Effector memory CD4-positive, alpha-beta T cell (primary cell): ENCODE measurements around the gene SYN1.

Experiments
- DNase-seq, 3 donors: peaks; one replicate each; pipeline ENCODE4 v3.0.0-alpha.2; 2020
- H3K27ac ChIP-seq: 2 replicates; pipeline ENCODE4 v1.7.0; 2013; ENCODE audit warnings: mild to moderate bottlenecking, low read length, moderate library complexity; ENCODE audit not compliant: insufficient read depth, poor library complexity, severe bottlenecking
- H3K27me3 ChIP-seq: replicated peaks from 2 replicates; pipeline ENCODE4 v1.7.0; 2013; ENCODE audit warnings: mild to moderate bottlenecking, low read length; ENCODE audit not compliant: insufficient read depth, control insufficient read depth, poor library complexity, severe bottlenecking
- H3K36me3 ChIP-seq: 2 replicates; pipeline ENCODE4 v1.7.0; 2013; ENCODE audit warnings: mild to moderate bottlenecking, low read length, moderate library complexity; ENCODE audit not compliant: control insufficient read depth, insufficient read depth
- H3K4me1 ChIP-seq: 2 replicates; pipeline ENCODE4 v1.7.0; 2013; ENCODE audit warnings: low read length, mild to moderate bottlenecking; ENCODE audit not compliant: control insufficient read depth, insufficient read depth, poor library complexity, severe bottlenecking
- H3K4me3 ChIP-seq: 2 replicates; pipeline ENCODE4 v1.7.0; 2013; ENCODE audit warnings: low read length, low read depth, mild to moderate bottlenecking; ENCODE audit not compliant: insufficient read depth, poor library complexity, severe bottlenecking
- H3K9me3 ChIP-seq: 2 replicates; pipeline ENCODE4 v1.7.0; 2013; ENCODE audit warnings: mild to moderate bottlenecking, low read length, moderate library complexity; ENCODE audit not compliant: control insufficient read depth

The SYN1 gene

GRCh38 chrX:47650164-47651042, 30.7 kb upstream of the SYN1 start, which contains the start of gene ELK1:
TSS of gene ELK1 (minus strand) at chrX:47650563. CDS start at chrX:47641441, 9,122 bp downstream.
- DNase-seq, result peak; percentile 85 to 87 (median 86)
- Histone ChIP-seq H3K36me3 (no peaks in the 10 kb centered on the region), H3K27ac (peak within 1 kb of the TSS; percentile 70), H3K9me3 (no peaks in the 10 kb centered on the region), H3K4me3 (peak within 1 kb of the TSS; percentile 68), H3K4me1 (peaks cover 13% of the 10 kb centered on the region), H3K27me3 (no peaks in the 10 kb centered on the region)

DNA sequence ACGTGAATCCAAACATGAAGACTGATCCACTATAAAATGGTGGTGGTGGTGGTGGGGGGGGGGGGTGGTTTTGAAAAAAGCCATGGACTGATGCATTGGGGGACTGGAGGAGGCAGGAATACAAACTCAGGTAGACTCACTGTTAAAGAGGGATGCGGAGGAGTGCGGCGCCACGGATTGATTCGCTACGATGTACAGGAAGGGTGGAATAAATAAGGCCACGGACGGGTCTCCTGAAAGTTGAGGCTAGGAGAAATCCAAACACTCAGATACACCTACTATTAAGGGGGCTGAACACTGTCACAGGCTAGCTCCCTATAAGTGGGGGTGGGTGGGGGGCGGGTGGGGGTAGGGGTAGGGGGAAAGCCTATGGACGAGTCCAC, 30.1 kb upstream of the SYN1 start:
- peaks cover 13% of the 10 kb centered on the region for H3K4me1 ChIP-seq
- H3K9me3 ChIP-seq, result no peaks in the 10 kb centered on the region
- no peak for DNase-seq
- H3K27me3 ChIP-seq, result no peaks in the 10 kb centered on the region
- peak overlapping the region; percentile 68 for H3K4me3 ChIP-seq
- H3K27ac ChIP-seq, result peak overlapping the region; percentile 70
- H3K36me3 ChIP-seq, result no peaks in the 10 kb centered on the region

GRCh38 chrX:47649271-47649670, 29.6 kb upstream of the SYN1 start:
- H3K27me3 ChIP-seq, result no peaks in the 10 kb centered on the region
- no peak for DNase-seq

DNA sequence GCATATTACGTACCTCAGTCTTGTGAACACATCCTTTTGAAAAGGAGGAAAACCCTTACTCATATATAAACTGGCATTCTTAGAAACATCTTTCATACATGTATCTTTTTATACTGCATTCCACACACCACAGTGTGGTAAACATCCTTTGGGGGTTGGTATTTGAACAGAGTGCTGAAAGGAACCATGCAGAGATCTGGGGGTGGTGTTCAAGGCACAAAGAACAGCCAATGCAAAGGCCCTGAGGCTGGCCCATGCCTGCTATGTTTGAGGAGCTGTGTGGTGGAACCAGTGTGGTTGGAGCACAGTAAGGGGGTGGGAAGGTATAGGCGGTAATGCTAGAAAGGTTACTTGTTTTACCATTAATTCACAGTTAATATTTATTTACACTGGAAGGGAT, 28.7 kb upstream of the SYN1 start:
- Histone ChIP-seq H3K4me3 (no peak overlapping the region), H3K36me3 (no peaks in the 10 kb centered on the region), H3K27me3 (no peaks in the 10 kb centered on the region), H3K9me3 (no peaks in the 10 kb centered on the region), H3K4me1 (peaks cover 13% of the 10 kb centered on the region), H3K27ac (no peak overlapping the region)
- no peak for DNase-seq

More at GRCh38 chrX:47649271-47649670, 29.6 kb upstream of the SYN1 start:
- Histone ChIP-seq H3K4me1 (peaks cover 13% of the 10 kb centered on the region), H3K4me3 (peak overlapping the region; percentile 68), H3K9me3 (no peaks in the 10 kb centered on the region), H3K27ac (no peak overlapping the region), H3K36me3 (no peaks in the 10 kb centered on the region)

- Histone ChIP-seq H3K36me3 (peaks cover 4% of the 10 kb centered on the region), H3K4me3 (no peak overlapping the region), H3K4me1 (peaks cover 13% of the 10 kb centered on the region), H3K27me3 (no peaks in the 10 kb centered on the region), H3K27ac (no peak overlapping the region), H3K9me3 (no peaks in the 10 kb centered on the region)
- no peak for DNase-seq
These were observed 27.0 kb upstream of the SYN1 start for GRCh38 chrX:47646636-47647035.

GRCh38 chrX:47645530-47645929, 25.9 kb upstream of the SYN1 start:
- peaks cover 10% of the 10 kb centered on the region for H3K4me1 ChIP-seq
- no peak overlapping the region for H3K27ac ChIP-seq
- no peaks in the 10 kb centered on the region for H3K27me3 ChIP-seq
- no peaks in the 10 kb centered on the region for H3K9me3 ChIP-seq
- H3K36me3 ChIP-seq, result peaks cover 8% of the 10 kb centered on the region
- DNase-seq, result no peak
- H3K4me3 ChIP-seq, result no peak overlapping the region

GRCh38 chrX:47644557-47645091, 25.0 kb upstream of the SYN1 start:
- Histone ChIP-seq H3K4me3 (no peak overlapping the region), H3K36me3 (peaks cover 14% of the 10 kb centered on the region), H3K9me3 (no peaks in the 10 kb centered on the region), H3K27ac (no peak overlapping the region), H3K27me3 (no peaks in the 10 kb centered on the region), H3K4me1 (peaks cover 9% of the 10 kb centered on the region)
- DNase-seq, result no peak

- H3K4me1 ChIP-seq, result peaks cover 2% of the 10 kb centered on the region
- H3K27me3 ChIP-seq, result no peaks in the 10 kb centered on the region
- DNase-seq, result no peak
- H3K36me3 ChIP-seq, result peaks cover 16% of the 10 kb centered on the region
- H3K27ac ChIP-seq, result no peak overlapping the region
- no peaks in the 10 kb centered on the region for H3K9me3 ChIP-seq
- H3K4me3 ChIP-seq, result no peak overlapping the region
These were observed 24.3 kb upstream of the SYN1 start for GRCh38 chrX:47643926-47644325.

GRCh38 chrX:47638816-47639215, 19.2 kb upstream of the SYN1 start:
- no peaks in the 10 kb centered on the region for H3K9me3 ChIP-seq
- no peak overlapping the region for H3K27ac ChIP-seq
- H3K27me3 ChIP-seq, result no peaks in the 10 kb centered on the region
- no peak for DNase-seq
- H3K36me3 ChIP-seq, result peaks cover 22% of the 10 kb centered on the region
- no peak overlapping the region for H3K4me3 ChIP-seq
- H3K4me1 ChIP-seq, result no peaks in the 10 kb centered on the region

- peak in 1 of 3 donors; percentile 21 for DNase-seq
- H3K36me3 ChIP-seq, result peaks cover 18% of the 10 kb centered on the region
- H3K9me3 ChIP-seq, result no peaks in the 10 kb centered on the region
- H3K4me3 ChIP-seq, result peak overlapping the region; percentile 39
- no peaks in the 10 kb centered on the region for H3K27me3 ChIP-seq
- peak overlapping the region; percentile 42 for H3K27ac ChIP-seq
- H3K4me1 ChIP-seq, result no peaks in the 10 kb centered on the region
These were observed 18.0 kb upstream of the SYN1 start for GRCh38 chrX:47637546-47638195.
